ENCODE data around the gene KRT82.
"Not testable (repeated sequence)": the region's sequence is repeated elsewhere in the genome, so short reads cannot be mapped to it uniquely, and the experiment has no call there.

The KRT82 gene

DNA sequence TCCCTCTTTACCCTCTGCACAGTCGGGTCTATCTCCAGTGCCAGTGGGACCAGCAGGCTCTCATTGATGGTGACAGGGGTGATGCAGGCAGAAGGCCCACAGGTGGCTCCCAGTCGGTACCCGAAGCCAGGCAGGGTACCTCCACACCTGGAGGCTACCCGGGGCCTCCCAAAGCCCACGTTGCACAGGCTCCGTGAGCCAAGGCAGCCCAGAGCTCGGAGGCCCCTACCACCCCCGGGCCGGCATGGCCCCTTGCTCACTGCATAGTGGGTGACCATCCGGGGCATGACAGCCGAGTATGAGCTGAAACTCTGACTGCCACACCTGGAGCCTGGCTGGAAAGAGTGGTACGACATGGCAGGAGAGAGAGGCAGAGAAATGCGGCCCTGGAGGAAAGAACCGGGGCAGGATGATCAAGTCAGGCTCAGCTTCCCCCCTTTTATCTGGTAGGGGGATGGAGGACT is at the start of gene KRT82:
KRT82 (minus strand) TSS at position 414 of the 464 bp plus-strand sequence; CDS start at position 356, 58 bp downstream.
- no peak for DNase-seq

DNA sequence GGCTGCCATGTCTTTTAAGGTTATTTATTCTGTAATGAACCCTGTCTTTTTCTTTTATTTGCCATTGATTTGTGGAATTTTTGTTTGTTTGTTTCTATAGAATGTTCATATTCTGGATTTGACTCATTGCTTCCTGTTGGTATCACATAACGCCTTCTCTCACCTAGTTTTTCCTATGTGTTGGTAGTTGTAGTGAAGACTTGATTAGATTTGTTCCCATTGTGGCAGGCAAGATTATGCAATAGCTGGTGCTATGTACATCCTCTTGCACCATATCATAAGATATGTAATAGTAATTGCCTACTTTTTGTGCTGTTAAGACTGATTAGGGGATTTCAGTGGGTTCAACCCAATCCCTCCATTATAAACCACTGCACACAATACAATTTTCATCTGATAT is 49.7 kb upstream of the KRT82 start:
- no peak for DNase-seq

DNA sequence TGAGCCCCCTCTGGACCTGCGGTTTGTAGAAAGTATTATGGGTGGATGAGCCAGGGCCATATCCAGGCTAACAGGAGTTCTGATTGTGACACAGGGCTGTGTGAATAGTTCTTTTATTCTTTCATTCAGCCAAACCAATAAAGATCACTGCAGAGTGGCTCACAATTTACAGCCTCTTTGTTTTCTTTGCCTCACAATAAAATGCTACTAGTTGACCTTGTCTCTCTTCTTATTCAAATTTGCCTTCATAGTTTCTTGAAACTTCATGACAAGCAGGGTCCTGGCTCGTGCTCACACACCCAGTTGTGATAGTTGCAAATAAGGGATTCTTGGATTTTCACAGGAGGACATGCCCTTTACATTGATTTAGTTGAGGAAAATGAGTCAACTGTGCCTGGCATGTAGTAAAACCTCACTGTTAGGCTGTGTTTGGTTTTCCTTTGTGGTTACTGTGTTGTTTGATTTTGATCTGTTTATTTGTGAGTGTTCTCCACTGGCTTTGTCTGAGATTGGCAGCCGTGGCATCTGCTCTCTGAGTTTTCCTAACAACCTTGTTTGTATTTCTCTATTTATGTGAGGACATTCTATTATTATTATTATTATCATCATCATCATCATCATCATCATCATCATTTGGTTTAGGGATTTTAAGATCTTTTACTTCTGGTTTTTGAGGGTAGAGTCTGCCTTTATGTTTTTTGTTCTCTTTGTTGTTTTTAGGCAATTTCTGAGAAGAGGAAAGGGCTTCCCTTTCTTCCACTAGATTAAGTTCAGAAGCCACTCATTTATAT is 48.5 kb upstream of the KRT82 start:
- no peak for DNase-seq

DNA sequence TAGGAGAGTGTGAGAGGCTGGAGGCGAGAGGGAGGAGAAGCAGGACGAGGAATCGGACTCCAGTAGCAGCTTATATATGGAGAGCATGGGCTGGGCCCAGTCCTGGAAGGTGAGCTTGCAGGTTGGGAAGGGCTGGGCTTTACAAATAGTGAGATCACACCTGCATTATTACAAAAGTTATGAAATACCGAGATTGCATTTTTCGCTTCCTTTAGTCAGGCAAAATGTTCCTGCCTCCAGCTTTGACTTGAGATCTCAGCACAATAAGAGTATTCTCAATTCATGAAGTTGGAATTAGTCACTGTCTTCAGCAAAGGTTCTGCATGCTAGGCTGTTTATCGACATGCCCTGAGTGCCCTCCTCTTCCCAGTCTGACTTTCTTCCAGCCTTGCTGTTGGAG is 46.0 kb upstream of the KRT82 start, which contains the start of gene KRT6B:
KRT6B (minus strand) TSS at position 46 of the 400 bp plus-strand sequence. CDS start 68 bp downstream, outside the sequence.
- DNase-seq, result no peak

DNA sequence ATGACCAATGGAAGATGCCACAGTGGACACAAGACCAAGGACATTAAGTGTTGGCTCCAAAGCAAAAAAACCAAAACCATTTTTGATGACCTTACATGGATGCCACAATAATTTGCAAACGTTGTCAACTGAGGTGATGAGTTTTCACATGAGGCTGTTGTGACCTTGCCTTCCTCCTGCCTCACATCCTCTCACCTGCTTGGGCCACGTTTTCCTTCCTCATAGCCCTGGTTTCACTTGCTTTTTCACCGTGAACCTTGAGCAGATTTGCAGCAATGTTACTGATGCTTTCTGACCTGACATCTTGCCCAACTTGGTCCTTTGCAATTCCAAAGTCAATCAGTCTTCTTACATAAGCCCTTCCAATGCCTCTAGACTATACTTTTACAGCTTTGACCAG is 42.1 kb upstream of the KRT82 start:
- no peak for DNase-seq

DNA sequence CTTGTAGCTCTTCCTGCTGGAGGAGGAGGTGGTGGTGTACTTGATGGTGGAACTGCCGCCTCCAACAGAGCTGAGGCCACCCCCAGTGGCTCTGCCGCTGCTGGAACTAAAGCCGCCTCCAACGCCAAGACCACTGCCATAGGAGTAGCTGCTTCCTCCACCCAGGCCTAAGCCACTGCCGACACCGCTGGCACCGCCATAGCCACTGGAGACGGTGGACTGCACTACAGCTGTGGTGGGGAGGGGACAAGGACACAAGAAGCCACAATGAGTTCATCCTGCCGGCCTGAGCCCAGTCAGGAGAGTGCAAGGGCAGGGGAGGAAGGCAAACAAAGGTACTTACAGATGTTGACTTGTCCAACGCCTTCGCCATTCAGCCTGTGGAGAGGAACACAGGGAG is 41.1 kb upstream of the KRT82 start:
- DNase-seq, result not testable (repeated sequence)

DNA sequence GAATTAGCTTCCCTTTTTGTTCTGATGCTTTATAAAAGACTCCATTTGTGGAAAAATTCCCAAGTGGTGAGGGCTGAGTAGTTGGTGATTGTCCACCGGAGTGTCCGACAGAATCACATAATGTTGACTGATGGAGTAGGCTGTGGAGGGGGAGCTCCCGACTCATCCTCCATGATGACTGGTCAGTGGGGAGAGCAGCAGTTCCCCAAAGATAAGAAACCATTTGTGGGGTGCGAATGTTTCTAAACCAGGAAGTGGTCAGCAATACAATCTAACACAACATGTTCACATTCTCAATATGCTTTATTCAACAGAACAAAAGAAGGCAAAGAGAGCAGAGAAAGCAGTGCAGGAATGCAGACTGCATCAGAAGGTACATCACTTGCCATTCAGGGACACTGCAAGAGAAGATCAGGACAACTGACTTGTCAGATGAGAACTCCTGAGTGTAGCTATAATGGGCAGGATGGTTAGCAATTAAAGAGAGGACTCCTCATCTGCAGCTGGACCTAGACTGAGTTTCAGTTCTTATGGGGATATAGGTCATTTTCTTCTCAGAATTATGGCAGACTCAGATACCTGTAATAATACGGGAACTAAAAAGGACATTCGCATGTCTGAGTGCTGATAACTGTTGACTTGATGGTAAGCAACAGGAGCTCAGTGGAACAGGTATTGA is 40.4 kb upstream of the KRT82 start:
- DNase-seq, result no peak

DNA sequence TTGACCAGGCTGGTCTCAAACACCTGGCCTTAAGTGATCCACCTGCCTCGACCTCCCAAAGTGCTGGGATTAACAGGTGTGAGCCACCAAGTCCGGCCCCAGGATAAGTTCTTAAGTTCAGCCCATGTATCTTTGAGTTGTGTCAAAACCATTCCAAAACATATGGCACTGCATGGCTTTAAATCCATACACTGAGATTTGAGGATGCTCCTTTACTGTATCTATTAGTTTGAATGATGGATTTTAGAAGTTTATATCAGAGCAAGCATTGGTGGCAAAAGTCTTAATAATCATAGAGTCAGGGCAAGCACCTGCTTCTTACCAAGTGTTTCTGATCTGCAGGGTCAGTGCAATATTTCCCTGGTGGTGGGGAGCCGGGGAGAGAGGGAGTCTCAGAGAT is 39.7 kb upstream of the KRT82 start:
- no peak for DNase-seq

DNA sequence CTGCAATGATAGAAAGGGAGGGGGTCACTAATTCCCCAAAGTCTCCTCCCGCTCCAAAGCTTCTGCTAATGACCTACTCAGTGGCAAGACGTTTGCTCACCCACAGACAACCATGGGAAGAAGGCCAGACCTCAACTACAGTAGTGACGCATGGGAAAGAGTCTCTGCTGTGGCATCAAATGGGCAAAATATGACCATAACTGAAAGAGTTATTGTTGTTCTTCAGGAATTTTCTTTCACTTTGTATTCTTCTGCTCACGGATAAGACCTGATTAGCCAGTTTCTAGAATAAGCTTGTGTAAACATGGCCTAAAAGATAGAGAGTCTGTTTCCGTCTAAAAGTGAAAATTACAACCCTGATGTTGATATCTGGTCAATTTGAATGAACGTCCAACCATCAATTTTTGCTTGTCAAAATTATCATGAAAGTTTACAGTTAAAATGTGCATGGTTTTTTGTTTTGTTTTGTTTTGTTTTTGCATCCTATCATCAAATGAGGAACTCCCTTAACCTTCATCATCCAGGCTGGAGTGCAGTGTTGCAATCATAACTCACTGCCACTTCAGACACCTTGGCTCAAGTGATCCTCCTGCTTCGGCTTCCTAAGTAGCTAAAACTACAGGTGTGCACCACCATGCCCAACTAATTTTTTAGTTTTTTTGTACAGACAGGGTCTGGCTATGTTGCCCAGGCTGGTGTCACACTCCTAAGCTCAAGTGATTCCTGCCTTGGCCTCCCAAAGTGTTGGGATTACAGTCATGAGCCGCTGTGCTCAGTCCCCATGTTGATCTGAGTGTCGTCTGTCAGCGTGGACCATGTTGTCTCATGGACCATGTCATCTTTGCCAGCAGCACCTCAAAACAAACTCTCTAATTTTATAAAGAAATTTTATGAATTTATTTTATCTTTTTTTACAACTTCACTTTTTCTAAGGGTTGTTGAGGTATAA is 38.8 kb upstream of the KRT82 start:
- DNase-seq, result no peak

DNA sequence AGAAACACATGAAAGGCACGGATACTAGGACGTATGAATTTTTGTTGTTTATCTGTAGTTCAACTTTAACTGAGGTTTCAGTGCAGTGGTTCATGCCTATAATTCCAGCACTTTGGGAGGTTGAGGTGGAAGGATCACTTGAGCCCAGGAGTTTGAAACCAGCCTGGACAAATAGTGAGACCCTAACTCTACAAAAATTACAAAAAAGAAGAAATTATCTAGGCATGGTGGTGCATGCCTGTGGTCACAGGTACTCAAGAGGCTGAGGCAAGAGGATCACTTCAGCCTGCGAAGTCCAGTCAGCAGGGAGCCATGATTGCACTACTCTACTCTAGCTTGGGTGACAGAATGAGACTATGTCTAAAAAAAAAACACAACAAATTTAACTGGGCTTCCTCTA is 37.8 kb upstream of the KRT82 start:
- DNase-seq, result no peak

DNA sequence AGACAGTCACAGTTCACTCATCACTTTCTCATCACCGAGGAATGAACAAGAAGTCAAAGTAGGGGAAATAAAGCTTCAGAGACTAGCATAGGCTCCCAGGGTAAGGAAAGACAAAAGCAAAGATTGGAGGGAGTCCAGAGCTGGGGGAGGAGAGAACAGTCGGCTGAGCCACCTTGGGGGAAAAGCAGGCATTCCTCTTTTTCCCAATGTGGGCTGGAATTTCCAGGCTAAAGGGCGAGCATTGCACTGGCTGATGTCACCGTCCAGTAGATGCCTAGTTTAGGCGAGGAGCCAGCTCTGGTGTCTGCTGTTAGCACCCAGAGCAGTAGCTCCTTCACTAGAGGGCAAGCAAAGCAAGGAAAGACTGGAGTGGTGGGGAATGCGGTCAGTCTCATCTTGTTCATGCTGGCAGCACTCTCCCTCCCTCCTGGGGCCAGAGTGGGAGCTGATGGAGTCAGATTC is 36.5 kb upstream of the KRT82 start:
- no peak for DNase-seq

DNA sequence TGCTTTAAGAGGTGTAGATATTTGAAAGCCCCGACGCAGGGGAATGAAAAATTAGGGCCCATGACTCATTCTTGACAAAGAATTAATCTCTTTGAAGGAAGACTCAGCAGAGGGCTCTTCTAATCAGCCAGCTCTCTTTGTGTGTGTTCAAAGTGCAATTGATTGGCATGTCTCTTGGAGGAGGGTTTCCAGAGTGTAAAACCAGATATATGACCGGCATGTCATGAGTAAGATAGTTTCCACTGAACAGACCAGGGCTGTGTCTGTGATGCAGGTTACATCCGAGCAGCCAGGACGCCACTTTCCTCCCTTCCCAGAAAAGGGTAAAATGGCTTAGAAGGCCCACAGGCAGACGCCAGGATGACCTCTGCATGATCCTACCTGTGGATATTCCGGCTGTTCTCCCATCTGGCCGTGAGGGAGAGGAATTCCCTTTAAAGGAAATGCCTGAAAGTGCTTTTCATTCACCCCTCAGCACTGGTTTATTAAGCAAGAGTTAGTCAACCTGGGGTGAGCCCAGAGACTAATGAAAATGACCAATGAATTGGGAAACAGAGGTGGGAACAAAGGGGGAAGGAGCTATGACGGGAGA is 35.3 kb upstream of the KRT82 start:
- no peak for DNase-seq

DNA sequence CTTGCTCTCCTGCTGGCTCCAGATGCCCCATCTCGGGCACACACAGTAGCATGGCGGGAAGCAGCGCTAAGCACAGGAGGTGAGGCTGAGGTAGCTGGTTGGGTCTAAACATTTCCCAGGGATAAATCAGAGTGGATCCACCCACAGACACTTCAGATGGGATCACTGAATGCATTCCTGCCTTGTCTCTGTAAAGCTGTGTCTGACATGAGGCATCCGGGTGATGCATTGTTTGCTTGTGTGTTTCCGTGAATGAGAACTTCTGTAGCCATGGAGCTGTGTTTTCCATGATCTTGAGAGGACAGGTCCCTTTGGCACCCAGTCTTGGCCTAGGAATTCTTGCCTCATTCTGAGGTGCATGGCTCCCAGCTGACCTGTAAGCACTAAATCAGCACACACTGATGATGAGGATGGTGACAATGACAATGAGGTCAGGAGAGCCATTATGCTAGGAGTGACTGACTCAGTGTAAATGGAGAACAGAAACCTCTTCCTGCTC is 34.7 kb upstream of the KRT82 start:
- DNase-seq, result no peak

DNA sequence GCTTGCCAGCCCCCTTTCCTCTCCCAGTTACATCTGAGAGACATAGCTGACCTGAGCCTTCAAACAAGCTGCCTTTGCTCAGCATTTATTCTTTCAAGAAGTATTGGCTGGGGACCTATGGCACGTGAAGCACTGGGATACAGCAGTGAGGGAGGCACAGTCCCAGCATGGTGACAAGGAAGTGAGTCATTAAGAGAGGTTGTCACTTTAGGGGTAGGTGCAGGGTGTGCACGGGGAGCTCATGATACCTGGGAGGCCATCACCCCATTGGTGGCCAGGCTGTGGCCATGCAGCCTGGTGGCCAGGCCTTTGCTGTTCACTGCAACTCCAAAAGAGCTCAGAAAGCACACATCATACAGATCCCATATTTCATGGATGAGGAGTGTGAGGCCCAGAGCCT is 33.7 kb upstream of the KRT82 start:
- DNase-seq, result no peak

DNA sequence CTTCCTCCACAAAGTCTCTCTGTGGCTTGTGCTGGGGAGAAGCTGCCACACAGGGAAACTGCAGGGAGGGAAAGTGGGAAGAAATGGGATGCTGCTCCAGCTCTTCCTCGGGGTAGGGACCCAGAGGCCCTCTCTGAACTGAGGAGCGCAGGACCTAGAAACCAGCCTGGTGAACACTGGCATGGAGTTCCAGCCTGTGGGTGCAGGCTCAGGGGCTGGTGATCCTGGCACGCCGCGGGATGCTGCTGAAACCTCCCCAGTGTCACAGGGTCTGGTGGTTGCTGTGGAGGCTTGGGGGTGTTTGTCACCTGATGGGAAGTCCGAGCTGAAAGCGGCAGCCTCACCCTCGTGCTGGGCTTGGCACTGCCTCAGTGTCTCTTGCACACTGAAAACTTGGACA is 33.3 kb upstream of the KRT82 start:
- DNase-seq, result no peak

DNA sequence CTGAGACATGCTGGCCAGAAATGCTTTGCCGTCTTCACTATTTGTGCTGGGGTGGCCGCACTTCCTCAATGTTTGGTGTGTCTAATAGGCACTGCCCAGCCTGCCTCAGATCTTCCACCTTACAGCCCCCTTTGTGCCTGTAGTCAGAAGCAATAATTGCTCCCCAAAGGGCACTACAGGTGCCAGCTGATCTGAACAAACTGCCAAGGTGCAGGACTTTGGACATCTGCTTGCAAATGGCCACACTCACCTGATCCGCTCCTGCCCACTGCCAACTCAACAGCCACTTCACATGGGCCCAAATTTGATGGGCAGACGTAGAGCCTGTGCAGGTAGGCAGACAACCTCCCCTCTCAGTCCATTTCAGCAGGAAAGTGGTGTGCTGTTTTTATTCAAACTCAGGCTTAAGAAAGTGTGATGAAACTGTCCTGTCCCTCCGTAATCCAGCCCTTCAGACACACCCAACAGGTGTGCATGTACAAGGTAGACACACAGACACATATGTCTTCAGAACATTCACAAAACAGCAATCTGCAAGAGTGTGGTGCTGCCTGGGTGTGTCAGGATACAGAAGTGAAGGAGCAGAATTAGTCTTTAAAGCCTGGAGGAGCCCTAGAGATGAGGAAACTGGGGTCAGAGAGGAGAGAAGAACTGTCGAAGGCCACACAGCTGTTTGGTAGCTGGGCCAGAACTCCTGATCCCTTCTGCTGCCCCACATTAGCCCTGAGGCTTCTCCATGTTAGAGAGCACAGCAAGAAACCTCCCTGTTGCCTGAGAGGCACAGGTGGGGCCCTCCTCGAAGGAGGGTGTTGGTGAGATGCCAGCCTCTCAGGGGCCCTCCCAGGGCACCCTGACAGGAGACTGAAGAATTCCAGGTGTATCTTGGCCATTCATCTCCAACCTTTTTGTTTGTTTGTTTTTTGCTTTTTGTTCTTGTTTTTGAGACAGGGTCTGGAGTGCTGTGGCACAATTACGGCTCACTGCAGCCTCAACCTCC is 32.5 kb upstream of the KRT82 start:
- no peak for DNase-seq

DNA sequence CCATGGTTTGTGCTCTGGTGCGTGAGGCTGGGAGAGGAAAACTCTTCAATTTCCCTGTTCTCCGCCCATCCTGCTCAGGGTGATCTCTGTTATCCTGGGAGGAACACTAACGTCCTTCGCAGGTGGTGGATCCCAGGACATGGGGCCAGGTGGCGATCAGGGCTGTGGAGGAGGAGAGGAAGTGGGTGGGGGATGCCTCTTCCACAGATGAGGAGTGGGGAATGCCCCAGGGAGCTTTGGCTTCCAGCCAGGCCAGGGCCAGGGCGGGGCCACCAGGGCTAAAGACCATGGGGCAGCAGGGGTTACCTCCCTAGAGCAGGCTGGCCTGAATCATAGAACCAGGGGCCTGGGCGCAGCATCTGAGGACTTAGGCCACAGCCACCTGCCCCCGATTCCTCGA is 31.4 kb upstream of the KRT82 start:
- no peak for DNase-seq

DNA sequence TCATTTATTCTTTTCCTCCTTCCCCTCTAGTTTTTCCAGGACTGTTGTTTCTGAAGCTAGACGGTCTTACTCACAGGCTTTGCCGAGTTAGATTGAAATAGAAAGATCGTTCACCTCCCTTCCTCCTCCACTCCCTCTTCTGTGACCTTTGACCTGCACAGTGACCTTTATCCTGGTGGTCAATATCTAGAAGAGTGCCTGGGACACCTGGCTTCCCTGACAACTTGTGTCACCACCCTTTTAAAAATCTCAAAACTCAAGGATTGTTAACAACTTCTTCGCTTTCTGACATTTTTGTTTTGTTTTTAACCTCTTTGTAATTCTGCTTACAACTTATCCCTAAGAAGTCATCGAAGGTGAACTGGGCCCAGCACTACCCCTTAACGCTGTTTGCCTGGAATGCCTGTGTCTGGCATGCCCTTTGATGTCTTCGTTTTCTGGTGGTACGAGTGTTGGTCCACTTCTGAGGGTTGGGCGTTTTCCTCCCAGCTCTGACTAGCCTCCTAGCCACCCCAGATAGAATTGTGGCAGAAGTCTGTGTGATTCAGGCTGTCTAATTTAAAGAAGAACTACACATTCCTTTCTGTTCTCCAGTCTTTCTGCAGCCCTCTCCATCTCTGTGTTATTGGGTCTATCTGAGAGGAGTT is 30.8 kb upstream of the KRT82 start:
- no peak for DNase-seq

DNA sequence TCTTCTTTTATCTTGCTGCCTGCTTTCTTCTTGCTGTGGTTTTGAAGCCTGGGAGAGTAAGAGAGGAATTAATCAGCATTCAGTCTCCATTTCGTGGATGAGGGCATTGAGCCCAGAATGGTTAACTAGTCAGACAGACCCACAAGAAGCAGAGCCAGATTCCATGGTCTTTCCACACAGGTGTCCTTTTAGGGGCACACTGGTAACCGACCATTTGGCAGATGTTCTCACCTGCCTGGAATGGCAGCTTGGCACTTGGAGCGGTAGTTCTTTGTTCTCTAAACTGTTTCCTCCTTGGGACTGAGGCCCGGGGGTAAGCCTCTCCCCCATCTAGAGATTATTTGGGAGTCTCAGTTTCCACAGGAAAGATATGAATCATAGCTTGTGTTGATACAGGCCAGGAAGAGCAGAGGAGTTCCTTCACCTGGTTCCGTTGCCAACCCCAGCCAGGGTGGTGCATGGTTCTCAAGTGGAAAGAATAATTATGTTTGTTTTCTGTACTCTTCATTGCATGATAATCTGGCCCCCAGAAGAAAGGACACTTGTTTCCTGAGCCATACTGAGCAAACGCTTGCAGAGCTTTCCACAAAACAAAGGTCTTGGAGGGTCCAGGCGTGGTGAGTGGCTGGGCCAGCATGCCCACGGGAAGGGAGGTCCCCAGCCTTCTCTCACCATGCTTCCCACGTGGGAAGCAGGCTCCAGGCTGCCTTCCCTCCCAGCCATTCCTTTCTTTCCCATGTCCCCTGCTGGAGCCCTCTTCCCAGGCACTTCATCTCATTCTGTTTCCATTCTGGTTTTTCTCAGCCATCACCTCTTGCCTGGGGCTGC is 30.1 kb upstream of the KRT82 start:
- no peak for DNase-seq

DNA sequence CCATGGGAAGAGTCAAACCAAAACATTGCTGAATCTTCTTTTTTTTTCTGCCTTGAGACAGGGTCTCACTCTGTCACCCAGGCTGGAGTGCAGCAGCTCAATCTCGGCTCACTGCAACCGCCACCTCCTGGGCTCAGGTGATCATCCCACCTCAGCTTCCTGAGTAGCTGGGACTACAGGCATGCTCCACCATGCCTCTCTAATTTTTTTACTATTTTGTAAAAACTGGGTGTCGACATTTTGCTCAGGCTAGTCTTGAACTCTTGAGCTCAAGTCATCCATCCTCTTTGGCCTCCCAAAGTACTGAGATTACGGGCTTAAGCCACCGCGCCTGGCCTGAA is 29.5 kb upstream of the KRT82 start:
- no peak for DNase-seq
